T1000 (cell line): ENCODE data around the gene PNMA6E.
"Not testable (repeated sequence)": the region's sequence is repeated elsewhere in the genome, so short reads cannot be mapped to it uniquely, and the experiment has no call there.

ENCODE experiments used
- DNase-seq: peaks from one replicate; lab custom pipeline; 2025; ENCODE audit warnings: mixed read lengths; lab: John Stamatoyannopoulos, UW

The PNMA6E gene

DNA sequence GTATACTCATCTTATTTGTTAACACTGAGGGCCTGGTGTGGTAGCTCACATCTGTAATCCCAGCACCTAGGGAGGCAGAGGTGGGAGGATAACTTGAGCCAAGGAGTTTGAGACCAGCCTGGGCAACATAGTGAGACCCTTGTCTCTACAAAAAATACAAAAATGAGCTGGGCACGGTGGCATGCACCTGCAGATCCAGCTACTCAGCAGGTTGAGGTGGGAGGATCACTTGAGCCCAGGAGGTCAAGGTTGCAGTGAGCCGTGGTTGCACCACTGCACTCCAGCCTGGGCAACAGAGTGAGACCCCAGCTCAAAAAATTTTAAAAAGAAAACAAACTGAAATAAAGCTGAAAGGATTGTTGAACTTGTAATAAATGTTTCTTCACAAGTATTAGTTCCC is 16.2 kb downstream of the PNMA6E start:
- not testable (repeated sequence) for DNase-seq

DNA sequence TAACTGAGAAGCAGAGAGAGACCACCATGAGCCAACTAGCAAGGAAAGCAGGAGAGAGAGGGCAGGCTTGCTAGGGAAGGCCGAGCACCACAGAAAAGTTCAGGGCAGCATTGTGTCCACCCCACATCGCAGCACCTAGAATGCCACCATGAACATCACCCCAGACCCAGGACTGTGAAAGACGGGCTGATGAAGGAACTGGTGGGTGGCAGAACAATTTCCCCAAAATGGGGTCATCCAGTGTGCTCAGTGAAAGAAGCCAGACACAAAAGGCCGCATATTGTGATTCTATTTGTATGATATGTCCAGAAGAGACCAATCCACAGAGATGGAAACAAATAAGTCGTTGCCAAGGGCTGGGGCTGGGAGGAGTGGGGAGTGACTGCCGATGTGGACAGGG is 16.8 kb downstream of the PNMA6E start:
- DNase-seq = no peak

DNA sequence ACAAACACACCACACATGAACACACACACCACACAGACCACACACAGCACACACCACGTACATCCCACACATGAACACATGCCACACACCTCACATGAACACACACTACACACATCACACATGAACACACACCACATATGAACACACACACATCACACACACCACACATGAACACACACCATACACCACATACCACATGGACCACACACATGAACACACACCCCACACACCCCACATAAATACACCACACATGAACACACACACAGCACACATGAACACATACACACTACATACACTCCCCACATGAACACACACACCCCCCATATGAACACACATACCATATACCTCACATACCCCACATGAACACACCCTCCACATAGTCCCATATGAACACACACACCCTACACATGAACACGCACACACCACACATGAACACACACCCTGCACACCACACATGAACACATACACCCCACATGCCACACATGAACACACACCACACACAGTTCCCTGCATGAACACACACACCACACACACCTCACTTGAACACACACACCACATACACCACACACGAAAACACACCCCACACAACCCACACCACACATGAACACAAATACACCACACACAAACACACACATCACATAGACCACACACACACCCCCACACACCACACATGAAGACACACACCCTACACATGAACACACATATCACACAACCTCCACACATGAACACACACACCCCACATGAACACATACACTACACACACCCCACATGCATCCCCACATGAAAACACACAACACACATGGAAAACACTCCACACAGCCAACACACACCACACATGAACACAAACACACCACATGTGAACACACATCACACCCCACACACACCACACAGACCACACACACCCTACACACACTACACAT is 18.3 kb downstream of the PNMA6E start:
- no peak for DNase-seq

DNA sequence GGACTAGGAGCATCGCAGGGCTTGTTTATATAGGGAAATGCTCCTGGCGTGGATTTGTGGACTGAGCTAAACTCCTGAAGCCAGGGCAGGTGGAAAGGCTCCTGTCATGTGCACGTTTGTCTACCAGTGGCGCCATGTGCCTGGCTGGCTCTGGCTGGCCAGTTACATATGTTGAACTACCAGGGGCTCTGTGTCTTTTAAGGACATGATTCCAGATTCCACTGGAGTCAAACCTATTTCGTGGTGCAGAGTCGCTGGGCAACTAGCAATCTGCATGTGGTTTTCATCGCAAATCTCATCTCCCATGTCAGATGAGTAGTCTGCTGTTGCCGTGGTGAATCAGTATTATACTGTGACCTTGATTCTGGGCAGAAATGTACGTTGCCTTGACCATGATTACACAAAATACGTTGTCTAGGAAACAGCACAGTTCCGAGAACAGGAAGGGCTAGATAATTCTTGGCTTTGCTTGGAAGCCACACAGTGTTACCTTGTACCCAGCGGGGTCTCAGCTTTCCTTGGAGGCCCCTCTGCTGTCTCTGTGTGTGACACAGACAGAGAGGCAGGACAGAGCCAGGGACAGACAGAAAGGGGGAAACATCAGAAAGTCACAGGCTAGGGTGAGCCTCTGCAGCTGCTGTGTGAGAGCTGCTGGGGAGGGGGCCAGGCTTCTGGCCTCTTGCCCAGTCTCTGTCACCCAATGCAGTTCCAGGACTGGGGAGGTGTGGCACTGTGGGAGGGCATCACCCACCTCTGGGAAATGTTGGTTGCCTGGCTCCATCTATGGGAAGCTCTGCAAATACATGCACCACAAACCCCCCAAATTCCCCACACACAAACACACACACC is 19.2 kb downstream of the PNMA6E start:
- no peak for DNase-seq

DNA sequence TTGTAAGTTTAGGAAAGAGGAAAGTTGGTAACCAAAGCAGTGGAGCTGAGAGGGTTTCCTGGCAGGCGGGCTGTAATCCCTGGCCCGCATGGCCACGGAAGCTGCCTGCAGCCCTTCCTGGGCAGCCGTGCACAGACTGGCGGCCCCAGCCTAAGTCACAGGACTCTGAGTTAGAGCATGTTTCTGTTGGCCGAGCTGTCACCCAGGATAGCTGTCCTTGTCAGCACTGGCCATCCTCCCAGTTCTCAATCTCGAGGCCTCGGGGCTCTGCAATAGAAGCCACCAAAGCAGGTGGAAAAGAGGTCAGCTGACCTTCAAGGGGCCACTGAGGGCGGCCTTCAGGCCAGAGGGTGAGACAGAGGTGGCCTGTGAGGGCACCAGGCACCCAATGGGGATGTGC is 20.5 kb downstream of the PNMA6E start:
- no peak for DNase-seq

DNA sequence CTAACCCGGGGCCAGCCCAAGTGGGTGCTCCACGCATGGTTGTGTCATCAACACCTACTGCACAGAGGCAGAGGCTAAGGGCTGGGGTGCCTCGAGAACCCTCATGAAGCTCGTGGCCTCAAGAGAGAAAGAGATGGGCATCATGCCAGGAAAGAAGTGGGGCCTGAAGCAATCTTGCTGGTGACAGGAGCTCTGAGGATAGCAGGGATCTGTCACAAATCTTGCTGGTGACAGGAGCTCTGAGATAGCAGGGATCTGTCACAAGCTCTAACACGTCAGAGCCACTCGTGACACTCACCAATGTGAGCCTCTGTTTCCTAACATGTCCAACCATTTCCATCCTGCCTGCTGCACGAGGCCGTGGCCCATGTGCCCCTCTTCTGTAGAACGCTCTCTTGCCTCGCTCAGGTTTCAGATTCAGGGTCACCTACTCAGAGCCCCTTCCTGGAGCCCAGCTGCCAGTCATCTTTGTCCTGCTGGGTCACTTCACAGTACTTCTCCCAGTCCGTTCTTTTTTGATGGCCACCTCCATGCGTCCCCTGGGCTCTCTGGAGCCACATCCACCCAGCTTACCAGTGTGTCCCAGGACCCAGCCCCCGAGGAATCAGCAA is 21.1 kb downstream of the PNMA6E start:
- no peak for DNase-seq

DNA sequence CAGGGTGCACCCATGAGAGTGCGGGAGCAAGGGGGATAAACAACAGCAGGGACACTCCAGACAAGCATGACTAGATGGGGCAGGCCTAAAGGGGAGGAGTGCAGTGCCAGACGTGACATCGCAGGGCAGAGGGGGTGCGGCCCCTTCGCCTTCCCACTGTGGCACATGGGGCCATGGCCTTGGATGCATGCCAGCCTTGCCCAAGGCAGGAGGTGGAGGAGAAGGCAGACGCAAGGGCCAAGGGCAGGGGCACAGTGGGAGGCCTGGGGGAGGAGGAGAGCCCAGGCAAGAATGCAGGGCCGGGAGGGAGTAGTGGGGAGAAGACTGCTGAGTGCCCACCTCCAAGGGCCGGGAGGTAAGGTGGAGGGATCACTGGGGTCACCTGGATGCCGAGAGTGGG is 21.6 kb downstream of the PNMA6E start:
- no peak for DNase-seq

DNA sequence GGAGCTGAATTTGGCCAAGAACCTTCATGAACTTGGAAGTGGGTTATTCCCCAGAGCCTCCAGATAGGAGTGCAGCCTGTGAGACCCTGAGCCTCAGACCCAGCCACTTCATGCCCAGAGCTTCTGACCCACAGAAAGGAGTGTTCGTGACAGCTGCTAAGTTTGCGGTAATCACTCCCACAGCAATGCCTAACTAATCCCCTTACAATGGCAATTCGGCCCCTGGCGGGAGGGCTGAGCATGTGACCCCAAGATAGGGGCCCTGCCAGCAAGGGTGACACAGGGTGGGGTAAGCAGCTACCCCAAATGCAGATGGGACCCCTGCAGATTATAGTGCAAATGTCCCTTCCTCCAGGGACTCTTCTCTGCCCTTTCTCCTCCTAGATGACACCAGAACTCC is 22.5 kb downstream of the PNMA6E start:
- no peak for DNase-seq

DNA sequence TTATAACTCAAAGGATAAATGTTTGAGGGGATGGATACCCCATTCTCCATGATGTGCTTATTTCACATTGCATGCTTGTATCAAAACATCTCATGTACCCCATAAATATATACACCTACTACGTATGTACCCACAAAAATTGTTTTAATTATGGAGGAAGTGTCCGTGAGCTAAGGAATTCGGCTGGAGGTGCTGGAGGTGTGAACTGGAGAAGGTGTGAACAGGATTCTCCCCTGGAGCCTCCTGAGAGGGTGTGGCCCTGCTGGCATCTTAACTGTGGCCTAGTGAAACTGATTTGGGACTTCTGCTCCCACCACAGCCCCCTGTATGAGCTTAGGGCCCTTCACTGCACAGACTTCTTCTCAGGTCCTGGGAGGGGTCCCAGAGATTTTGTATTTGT is 23.4 kb downstream of the PNMA6E start:
- no peak for DNase-seq

DNA sequence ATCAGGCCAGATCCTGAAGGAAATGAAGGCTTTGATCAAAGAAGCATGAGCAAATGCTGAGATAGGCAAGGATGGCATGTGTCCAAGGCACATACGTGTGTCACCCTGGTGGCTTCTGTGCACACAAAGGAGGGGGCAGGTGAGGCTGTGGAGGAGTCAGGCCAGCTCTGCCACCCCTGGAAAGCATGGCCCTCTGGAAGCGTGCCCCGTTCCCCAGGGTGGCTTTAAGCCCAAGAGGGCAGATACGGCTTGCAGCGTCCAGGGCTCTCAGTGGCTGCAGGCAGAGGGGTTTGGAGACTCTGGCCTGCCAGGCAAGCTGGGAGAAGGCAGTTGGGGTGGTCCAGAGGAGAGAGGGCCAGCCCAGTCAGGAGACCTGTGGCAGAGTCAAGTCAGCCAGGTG is 25.6 kb downstream of the PNMA6E start:
- DNase-seq = no peak

DNA sequence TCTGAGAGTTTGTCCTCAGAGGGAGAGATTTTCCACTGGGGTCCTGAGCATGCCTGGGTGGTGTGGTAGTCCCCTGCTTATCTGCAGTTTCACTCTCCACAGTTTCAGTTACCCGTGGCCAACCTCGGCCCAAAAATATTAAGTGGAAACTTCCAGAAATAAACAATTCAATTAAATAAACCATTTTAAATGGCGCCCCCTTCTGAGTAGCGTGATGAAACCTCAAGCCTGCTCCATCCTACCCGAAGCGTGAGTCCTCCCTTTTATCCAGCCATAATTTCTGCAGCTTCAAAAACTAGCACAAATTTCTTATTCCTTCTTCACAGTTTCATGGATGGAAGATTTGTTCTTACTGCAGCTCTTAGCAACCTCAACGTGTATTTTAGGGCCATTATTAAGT is 26.7 kb downstream of the PNMA6E start:
- no peak for DNase-seq

DNA sequence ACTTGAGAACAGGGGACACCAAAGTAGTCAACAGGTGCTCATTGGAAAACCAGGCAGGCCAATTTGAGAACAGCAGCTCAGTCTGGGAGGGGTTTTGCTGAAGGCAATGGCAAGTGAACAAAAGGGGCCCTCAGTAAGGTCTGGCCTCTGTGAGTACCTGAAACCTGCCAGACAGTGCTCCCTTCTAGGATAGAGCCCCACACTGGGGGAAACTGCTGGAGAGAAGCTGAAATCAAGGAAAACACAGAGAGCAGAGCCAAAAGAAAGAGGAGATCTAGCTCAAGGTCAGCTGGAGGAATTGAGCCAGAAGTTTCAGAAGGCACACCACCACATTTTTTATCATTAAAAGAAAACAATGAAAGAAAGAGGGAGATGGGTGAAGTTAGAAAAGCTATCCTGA is 28.2 kb downstream of the PNMA6E start:
- DNase-seq = no peak

DNA sequence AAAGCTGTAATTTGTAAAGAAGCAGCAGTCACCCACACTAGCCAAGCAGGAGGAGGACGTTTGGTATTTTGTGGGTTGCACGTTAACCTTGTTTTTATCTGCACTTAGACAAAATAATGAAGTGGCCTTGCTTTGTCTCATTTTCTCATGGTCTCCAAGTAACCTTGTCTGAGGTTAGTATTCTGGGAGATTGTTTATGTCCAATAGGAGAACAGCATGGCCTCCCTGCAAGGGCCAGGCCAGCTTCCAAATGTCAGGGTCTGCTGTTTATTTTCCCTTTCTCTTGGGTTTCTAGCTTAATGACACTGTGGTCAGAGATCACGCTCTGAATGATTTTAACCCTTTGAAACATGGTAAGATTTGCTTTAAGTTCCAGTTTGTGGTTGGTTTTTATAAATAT is 29.9 kb downstream of the PNMA6E start:
- no peak for DNase-seq

DNA sequence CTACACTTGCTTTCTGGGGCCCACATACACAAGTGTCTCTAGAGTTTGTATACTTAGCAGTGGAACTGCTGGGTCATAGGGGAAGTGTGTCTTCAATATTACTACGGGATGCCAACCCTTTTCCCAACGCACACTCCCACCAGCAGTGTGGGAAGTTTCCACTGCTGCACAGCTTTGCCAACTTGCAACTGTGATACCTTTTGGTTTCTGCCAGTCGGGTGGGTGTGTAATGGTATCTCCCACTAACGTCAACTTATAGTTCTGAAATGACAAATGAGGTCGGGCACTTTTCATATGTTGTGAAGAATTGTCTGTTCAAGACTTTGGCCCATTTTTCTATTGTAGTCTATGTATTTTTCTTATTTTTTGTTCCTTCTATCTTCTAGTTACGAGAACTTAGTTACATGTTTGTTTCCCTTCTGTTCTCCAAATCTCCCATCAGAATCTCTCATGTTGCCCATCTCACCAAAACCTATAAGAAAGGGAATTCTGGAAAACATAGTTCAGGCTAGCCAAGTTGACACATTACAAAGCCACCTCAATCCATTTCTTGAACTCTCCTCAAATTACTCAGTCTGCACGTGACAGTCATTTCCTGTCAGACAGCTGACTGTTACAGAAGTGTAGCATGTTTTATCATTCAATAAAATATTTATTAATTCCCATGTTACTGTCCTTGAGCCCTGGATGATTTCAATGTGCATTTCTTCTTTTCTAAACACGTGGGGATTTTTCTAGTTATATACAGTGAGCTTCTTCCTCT is 30.7 kb downstream of the PNMA6E start:
- no peak for DNase-seq

DNA sequence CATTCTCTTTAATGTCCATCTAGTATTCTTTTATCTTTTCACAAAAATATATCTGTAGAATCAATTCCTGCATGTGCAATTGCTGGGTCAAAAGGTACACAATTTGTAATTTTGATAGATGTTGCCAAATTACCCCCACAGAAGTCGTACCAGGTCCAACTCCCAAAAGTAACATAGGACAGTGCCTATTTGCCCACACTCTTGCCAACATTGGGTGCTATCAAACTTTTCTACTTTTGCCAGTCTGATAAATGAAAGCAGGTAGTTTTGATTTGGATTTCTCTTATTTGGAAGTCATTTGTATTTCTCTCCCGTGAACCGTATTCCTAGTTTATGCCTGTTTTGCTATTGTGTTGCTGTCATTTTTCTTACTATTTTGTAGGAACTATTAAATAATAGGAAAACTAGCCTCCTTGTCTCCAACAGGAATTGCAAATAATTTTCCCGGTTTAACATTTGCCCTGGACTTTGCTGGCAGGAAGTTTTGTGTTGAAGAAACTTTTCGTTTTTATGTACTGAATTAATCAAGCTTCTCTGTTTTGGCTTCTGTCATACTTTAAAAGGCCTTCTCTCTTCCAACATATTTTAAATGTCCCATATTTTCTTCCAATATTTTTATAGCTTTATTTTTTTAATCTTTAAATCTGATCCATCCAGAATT is 34.1 kb downstream of the PNMA6E start:
- no peak for DNase-seq

DNA sequence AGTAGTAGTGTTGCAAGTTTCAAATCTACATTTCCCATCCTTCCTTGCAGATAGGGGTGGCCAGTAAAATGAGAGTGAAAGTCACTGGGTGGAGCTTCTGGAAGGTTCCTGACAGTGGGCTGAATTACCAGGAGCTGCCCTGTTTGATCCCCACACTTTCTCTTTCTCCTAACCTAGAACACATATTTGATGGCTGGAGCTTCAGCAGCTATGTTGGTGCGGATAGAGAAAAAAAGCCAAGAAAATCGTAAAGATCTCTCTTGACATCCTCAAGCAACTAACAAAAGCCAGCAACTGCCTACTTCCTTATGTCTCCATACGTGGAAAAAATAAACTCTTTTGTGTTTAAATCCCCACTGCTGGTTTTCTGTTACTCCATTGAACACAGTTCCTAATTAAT is 35.0 kb downstream of the PNMA6E start:
- DNase-seq = no peak

DNA sequence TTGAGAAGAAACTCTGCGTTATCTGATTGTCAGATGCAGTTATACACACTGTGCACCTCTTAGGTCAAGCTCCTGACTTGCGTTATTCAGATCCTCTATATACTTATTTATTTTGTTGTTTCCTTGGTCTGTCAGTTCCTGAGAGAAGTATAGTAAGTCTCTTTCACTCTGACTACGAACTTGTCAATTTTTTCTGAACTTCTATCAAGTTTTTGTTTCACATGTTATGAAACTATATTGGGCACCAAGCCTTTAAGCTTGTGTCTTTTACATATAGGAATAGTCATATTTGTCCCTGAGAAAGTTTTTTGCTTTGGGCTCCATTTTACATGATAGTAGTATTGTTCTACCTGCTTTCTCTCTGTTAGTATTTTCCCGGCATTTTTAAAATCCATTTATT is 35.5 kb downstream of the PNMA6E start:
- DNase-seq = no peak

DNA sequence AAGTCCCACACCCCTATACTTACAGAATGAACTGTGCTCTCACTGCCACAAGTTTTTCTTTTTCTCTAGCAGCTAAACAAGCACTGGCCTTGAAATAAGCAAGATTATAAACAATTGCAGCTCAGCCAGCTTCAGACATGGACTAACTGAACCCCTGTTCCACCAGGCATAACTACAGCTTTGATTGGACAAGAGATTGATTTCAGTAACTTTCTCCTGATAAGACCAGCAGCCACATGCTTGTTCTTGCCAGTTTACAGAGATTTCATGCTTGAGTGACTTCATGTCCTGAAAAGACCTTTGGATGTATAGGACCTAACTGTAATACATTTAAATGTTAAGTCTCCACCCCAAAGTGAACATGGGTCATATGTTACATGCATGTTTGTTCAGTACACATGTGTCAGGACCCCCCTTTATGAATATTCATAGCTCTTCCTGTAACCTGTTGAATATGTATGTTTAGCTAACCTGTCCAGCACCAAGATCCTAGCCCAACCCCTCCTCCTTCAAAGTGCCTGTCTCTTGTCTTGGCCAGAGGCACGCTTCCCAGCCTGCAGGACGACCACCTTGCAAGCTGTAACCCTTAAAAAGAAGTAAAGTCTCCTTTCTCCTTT is 39.3 kb downstream of the PNMA6E start:
- no peak for DNase-seq

DNA sequence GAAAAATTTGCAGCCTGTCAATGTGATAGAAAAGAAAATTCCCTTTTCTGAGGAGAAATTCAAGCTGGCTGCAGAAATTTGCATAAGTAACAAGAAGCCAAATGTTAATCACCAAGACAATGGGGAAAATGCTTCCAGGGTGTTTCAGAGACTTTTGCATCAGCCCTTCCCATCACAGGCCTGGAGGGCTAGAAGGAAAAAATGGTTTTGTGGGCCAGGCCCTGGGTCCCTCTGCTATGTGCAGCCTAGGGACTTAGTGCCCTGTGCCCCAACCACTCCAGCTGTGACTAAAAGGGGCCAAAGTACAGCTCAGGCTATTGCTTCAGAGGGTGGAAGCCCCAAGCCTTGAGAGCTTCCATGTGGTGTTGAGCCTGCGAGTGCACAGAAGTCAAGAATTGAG is 43.3 kb downstream of the PNMA6E start:
- DNase-seq = no peak

DNA sequence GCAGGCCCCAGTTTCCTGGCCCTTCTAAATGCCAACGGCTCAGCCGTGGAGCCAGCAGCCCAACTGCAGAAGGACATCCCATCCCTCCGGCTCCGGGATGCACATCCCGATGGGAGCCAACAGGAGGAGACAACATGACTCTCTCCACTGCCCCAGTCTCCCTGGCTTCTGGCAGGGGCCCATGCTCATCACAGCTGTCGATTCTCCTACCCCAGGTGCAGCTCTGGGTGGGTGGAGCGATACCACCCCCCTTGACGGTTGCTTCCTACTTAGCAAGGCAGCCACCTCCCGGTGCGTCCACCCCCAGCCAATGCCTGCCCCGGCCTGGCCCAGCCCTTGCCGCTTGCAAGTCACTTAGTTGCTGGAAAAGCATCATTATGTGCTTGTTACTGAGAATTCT is 47.7 kb downstream of the PNMA6E start:
- no peak for DNase-seq

DNA sequence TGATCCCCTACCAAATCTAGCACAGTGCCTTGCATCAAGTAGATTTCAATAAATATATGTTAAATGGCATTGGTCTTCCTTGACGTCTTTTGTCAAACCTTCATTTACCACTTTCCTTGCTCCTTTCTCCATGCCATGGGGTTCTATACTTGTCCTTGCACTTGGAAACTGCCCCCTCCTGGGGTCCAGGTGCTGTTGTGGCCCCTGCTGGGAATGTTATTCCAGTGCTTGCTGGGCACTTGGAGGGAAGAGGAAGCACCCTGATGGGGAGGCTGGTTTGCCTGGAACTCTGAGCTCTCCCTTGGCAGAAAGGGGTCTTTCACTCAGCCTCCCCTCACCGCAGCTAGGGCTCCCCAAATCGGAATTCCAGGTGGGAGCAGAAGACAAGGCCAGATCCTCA is 48.3 kb downstream of the PNMA6E start:
- no peak for DNase-seq
